Right lobe of liver (tissue), 6 donors: Measurements from ENCODE around the gene ASIC2. TPM values are rescaled to one million over a fixed set of nuclear protein-coding genes. Genes with fewer than 3 reads are reported as not detected.

Source experiments
- ATAC-seq, 4 donors: fragments of 200-7000 bp; cut with Tn5 transposase; one replicate each; pipeline ENCODE4 v1.9.1; 2020; ENCODE audit warnings: mild to moderate bottlenecking in 4 of 4, moderate library complexity in 4 of 4
- DNase-seq, 3 donors: peaks; one replicate each; pipeline ENCODE4 v3.0.0-alpha.2; 2020
- H3K27ac ChIP-seq, 3 donors: fragments of 200-600 bp; one replicate each; pipeline ENCODE4 v1.8.0; 2022
- H3K27me3 ChIP-seq, 2 donors: fragments of 200-600 bp; one replicate each; pipeline ENCODE4 v1.8.0; 2022
- H3K36me3 ChIP-seq, 4 donors: fragments of 200-600 bp; sonication (generic) in 1 of 4; one replicate each; pipeline versions ENCODE4 v1.5.1 to v1.8.0; 2017 to 2022; ENCODE audit warnings: control low read depth in 1 of 4
- H3K4me1 ChIP-seq, 4 donors: fragments of 200-600 bp; sonication (generic) in 1 of 4; one replicate each; pipeline versions ENCODE4 v1.5.1 to v1.8.0; 2017 to 2022; ENCODE audit warnings: control low read depth in 1 of 4
- H3K4me3 ChIP-seq, 3 donors: fragments of 200-600 bp; one replicate each; pipeline ENCODE4 v1.8.0; 2022
- H3K9me3 ChIP-seq, 4 donors: fragments of 200-600 bp; sonication (generic) in 1 of 4; one replicate each; pipeline versions ENCODE4 v1.5.1 to v1.8.0; 2017 to 2022; ENCODE audit warnings: control low read depth in 1 of 4
- CTCF ChIP-seq, 4 donors: fragments of 200-600 bp in 3 of 4; fragments of 450-650 bp in 1 of 4; IDR thresholded peaks; one replicate each; pipeline versions ENCODE4 v1.5.1 to v1.8.0; 2016 to 2022; ENCODE audit warnings: antibody characterized with exemption in 4 of 4, mild to moderate bottlenecking in 2 of 4
- POLR2A ChIP-seq: fragments of 450-650 bp; IDR thresholded peaks from one replicate; pipeline ENCODE4 v1.6.1; 2017; ENCODE audit warnings: antibody characterized with exemption, mild to moderate bottlenecking
- WGBS: methylation state at CpG from one replicate; pipeline ENCODE4 v1.1.6; 2018; ENCODE audit warnings: low coverage, low lambda C conversion rate; ENCODE audit not compliant: insufficient coverage; ENCODE audit errors: missing lambda C conversion rate; 5-methylcytosine and 5-hydroxymethylcytosine counted together
- intact Hi-C, 2 donors: fragments of 100-400 bp; cut with DNase I; formaldehyde crosslinking; loops; one replicate each; pipeline versions ENCODE4 v1.11.2 to v1.14.1; 2022
- total RNA-seq, 6 experiments: library from RNA; depleted of rRNA in 2 of 6; stranded (reverse); fragments of >200 nt in 2 of 6; fragmentation: NEBNext Ultra II Directional in 3 of 6; extraction: Animal tissue kit (Norgen Biotek cat#: 25700) in 3 of 6; gene quantifications; one replicate each; pipeline versions ENCODE4 v1.1.0 to v1.2.4, GENCODE V29; 2016 to 2023
- donor health status: DM: no; HTN: yes; CAD: no.
- donor health status: DM: no; HTN: no; CAD: no.
- donor health status: DM: no; HTN: no; CAD: no.
- donor health status: DM: no; HTN: yes; CAD: no.
- donor health status: DM: no; HTN: yes; CAD: no.

ASIC2 gene
- total RNA-seq, 6 experiments from 2014 or later: 0.11 to 0.31 (median 0.12) TPM; not detected in 3

GRCh38 chr17:33142705-33143299 lies 150.3 kb downstream of the ASIC2 start:
- TF ChIP-seq POLR2A (no peak), CTCF (IDR thresholded peaks at IDR 0.05) (no peak)
- intact Hi-C loops: no loop called here
- no peaks in the 10 kb centered on the region for H3K4me1 ChIP-seq
- WGBS: 21% methylated on average over 2 of the region's 3 CpGs
- no peak overlapping the region for H3K27ac ChIP-seq
- H3K9me3 ChIP-seq: no peaks in the 10 kb centered on the region
- H3K4me3 ChIP-seq: no peak overlapping the region
- H3K36me3 ChIP-seq: no peaks in the 10 kb centered on the region
- ATAC-seq (no peak), DNase-seq (no peak)
- H3K27me3 ChIP-seq: no peaks in the 10 kb centered on the region

GRCh38 chr17:33140413-33141099 lies 152.5 kb downstream of the ASIC2 start:
- no peaks in the 10 kb centered on the region for H3K27me3 ChIP-seq
- no peaks in the 10 kb centered on the region for H3K36me3 ChIP-seq
- WGBS: 13% methylated on average over 3 of the region's 4 CpGs
- intact Hi-C loops: no loop called here
- no peaks in the 10 kb centered on the region for H3K9me3 ChIP-seq
- H3K27ac ChIP-seq: no peak overlapping the region
- no peaks in the 10 kb centered on the region for H3K4me1 ChIP-seq
- no peak overlapping the region for H3K4me3 ChIP-seq
- DNase-seq (no peak), ATAC-seq (no peak)
- no peak for TF ChIP-seq POLR2A
- no peak for TF ChIP-seq CTCF (IDR thresholded peaks at IDR 0.05)

- intact Hi-C loops: no loop called here
- Histone ChIP-seq H3K27ac (no peak overlapping the region), H3K27me3 (no peaks in the 10 kb centered on the region), H3K4me3 (no peak overlapping the region), H3K9me3 (no peaks in the 10 kb centered on the region), H3K36me3 (no peaks in the 10 kb centered on the region), H3K4me1 (no peaks in the 10 kb centered on the region)
- no peak for ATAC-seq
- no peak for DNase-seq
- TF ChIP-seq POLR2A: no peak
- no peak for TF ChIP-seq CTCF (IDR thresholded peaks at IDR 0.05)
- WGBS: 38% methylated on average over 3 of the region's 3 CpGs
Measured at GRCh38 chr17:33138627-33139026, 154.5 kb downstream of the ASIC2 start.

GRCh38 chr17:33137426-33137825 lies 155.7 kb downstream of the ASIC2 start:
- ATAC-seq: no peak
- Histone ChIP-seq H3K4me3 (no peak overlapping the region), H3K36me3 (no peaks in the 10 kb centered on the region), H3K27ac (no peak overlapping the region), H3K9me3 (no peaks in the 10 kb centered on the region), H3K27me3 (no peaks in the 10 kb centered on the region), H3K4me1 (no peaks in the 10 kb centered on the region)
- no peak for TF ChIP-seq CTCF (IDR thresholded peaks at IDR 0.05)
- TF ChIP-seq POLR2A: no peak
- intact Hi-C loops: no loop called here
- DNase-seq: no peak
